Loucy (cell line): ENCODE measurements around the gene SNRNP25.

Experiments used
- EZH2phosphoT487 ChIP-seq: fragments of 200-600 bp; IDR thresholded peaks from 2 replicates; pipeline ENCODE4 v1.6.1; 2018; ENCODE audit warnings: antibody characterized with exemption, mild to moderate bottlenecking, moderate library complexity, borderline replicate concordance
- TF ChIP-seq, protein P1 (sequence below): fragments of 200-600 bp; sonication (generic); conservative IDR thresholded peaks from 2 replicates; pipeline ENCODE4 v1.5.1; 2014; ENCODE audit warnings: mild to moderate bottlenecking, antibody characterized with exemption, low read length

DNA sequence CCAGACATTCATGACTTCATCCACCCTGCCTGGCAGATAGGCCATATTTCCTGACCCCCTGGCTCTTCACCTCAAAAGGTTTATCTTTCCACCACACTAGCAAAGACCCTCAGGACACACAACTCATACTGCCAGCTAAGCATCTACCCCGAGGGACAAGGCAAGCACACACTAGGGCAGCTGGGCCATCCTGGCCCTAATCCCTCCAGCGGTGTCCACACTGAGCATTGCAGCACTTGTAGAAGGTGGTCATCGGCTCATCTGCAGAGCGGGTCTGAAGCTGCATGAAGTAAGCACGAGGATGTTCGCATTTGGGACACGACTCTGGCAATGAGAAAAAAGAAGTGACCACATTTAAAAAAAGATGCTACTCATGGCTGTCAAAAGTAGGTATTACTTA lies 6.4 kb upstream of the SNRNP25 start:
- TF ChIP-seq, protein P1, sequence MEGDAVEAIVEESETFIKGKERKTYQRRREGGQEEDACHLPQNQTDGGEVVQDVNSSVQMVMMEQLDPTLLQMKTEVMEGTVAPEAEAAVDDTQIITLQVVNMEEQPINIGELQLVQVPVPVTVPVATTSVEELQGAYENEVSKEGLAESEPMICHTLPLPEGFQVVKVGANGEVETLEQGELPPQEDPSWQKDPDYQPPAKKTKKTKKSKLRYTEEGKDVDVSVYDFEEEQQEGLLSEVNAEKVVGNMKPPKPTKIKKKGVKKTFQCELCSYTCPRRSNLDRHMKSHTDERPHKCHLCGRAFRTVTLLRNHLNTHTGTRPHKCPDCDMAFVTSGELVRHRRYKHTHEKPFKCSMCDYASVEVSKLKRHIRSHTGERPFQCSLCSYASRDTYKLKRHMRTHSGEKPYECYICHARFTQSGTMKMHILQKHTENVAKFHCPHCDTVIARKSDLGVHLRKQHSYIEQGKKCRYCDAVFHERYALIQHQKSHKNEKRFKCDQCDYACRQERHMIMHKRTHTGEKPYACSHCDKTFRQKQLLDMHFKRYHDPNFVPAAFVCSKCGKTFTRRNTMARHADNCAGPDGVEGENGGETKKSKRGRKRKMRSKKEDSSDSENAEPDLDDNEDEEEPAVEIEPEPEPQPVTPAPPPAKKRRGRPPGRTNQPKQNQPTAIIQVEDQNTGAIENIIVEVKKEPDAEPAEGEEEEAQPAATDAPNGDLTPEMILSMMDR: no peak
- no peak for TF ChIP-seq EZH2phosphoT487
